OCI-LY7 (cell line): ENCODE measurements around the gene VPS35L. TPM values are rescaled to one million over a fixed set of nuclear protein-coding genes. Genes with fewer than 3 reads are reported as not detected.

Source experiments
- Bru-seq: library from RNA; stranded (reverse); fragments of 400-500 nt; gene quantifications from one replicate; lab custom pipeline; 2021; lab: Mats Ljungman, UMichigan
- BruChase-seq, 2 experiments: library from RNA; stranded (reverse); fragments of 400-500 nt; gene quantifications; one replicate each; lab custom pipeline; 2021; lab: Mats Ljungman, UMichigan
- BruUV-seq: library from RNA; stranded (reverse); fragments of 400-500 nt; replicated peaks from 2 replicates; lab custom pipeline; 2021; lab: Mats Ljungman, UMichigan
- CTCF ChIA-PET: fragments of 300-600 bp; sonication (Branson Sonifier 250); formaldehyde crosslinking; loops from one replicate; lab custom pipeline; 2022; ENCODE audit warnings: antibody characterized with exemption; ENCODE audit not compliant: unreplicated experiment; lab: Charles Lee
- POLR2A ChIA-PET: fragments of 300-600 bp; sonication (Branson Sonifier 250); formaldehyde crosslinking; loops from one replicate; lab custom pipeline; 2022; ENCODE audit warnings: antibody characterized with exemption; lab: Charles Lee
- DNase-seq: peaks from one replicate; pipeline ENCODE4 v3.0.0-alpha.2; 2015; ENCODE audit warnings: low spot score
- H2AFZ ChIP-seq: fragments of 200-600 bp; sonication (generic), shearing (Covaris generic); 2 replicates; pipeline ENCODE4 v1.6.1; 2014; ENCODE audit warnings: mild to moderate bottlenecking, antibody characterized with exemption, low read length, moderate library complexity
- H3K27ac ChIP-seq: fragments of 200-600 bp; sonication (generic); 2 replicates; pipeline ENCODE4 v1.5.1; 2014; ENCODE audit warnings: mixed run types, low read depth, mild to moderate bottlenecking, moderate library complexity, low read length, inconsistent platforms; ENCODE audit not compliant: poor library complexity, severe bottlenecking
- H3K36me3 ChIP-seq: fragments of 200-600 bp; sonication (generic); 2 replicates; pipeline ENCODE4 v1.6.1; 2014; ENCODE audit warnings: mild to moderate bottlenecking, antibody characterized with exemption, low read length, moderate library complexity, mixed read lengths; ENCODE audit not compliant: insufficient read depth
- H3K4me1 ChIP-seq: fragments of 200-600 bp; sonication (generic); 2 replicates; pipeline ENCODE4 v1.5.1; 2014; ENCODE audit warnings: mild to moderate bottlenecking, low read length; ENCODE audit not compliant: insufficient read depth, poor library complexity, severe bottlenecking
- H3K4me2 ChIP-seq: fragments of 200-600 bp; sonication (generic); 2 replicates; pipeline ENCODE4 v1.6.1; 2014; ENCODE audit warnings: mild to moderate bottlenecking, low read length
- H3K4me3 ChIP-seq: fragments of 200-600 bp; sonication (generic); 2 replicates; pipeline ENCODE4 v1.5.1; 2014; ENCODE audit warnings: mild to moderate bottlenecking, low read depth, low read length; ENCODE audit not compliant: poor library complexity, severe bottlenecking
- H3K79me2 ChIP-seq: fragments of 200-600 bp; sonication (generic); 2 replicates; pipeline ENCODE4 v1.6.1; 2016; ENCODE audit warnings: low read depth, mild to moderate bottlenecking, low read length, moderate library complexity, mixed read lengths; ENCODE audit not compliant: insufficient read depth
- H3K9me2 ChIP-seq: fragments of 200-600 bp; sonication (generic); 2 replicates; pipeline ENCODE4 v1.6.1; 2016; ENCODE audit warnings: mild to moderate bottlenecking, low read length, mixed read lengths; ENCODE audit not compliant: insufficient read depth
- H3K9me3 ChIP-seq: fragments of 200-600 bp; sonication (generic); 2 replicates; pipeline ENCODE4 v1.6.1; 2014; ENCODE audit warnings: mild to moderate bottlenecking, mixed run types, low read length, mixed read lengths
- H4K20me1 ChIP-seq: fragments of 200-600 bp; sonication (generic); 2 replicates; pipeline ENCODE4 v1.6.1; 2014; ENCODE audit warnings: mild to moderate bottlenecking, antibody characterized with exemption, low read length, moderate library complexity, mixed read lengths; ENCODE audit not compliant: insufficient read depth
- CTCF ChIP-seq: fragments of 200-600 bp; sonication (generic); conservative IDR thresholded peaks from 2 replicates; pipeline ENCODE4 v1.5.1; 2014; ENCODE audit warnings: mild to moderate bottlenecking, antibody characterized with exemption, low read length, moderate library complexity, mixed read lengths
- EZH2phosphoT487 ChIP-seq: fragments of 200-600 bp; sonication (generic); IDR thresholded peaks from 2 replicates; pipeline ENCODE4 v1.6.1; 2018; ENCODE audit warnings: low read depth, borderline replicate concordance, mild to moderate bottlenecking, mixed run types, antibody characterized with exemption, low read length, moderate library complexity, mixed read lengths
- intact Hi-C: fragments of 100-400 bp; cut with micrococcal nuclease; formaldehyde crosslinking; loops from one replicate; pipeline ENCODE4 v1.10.0; 2022; ENCODE audit not compliant: unreplicated experiment
- long read RNA-seq: library from polyadenylated mRNA; stranded (forward); transcript quantifications from one replicate; pipeline ENCODE4 v2.0.0, GENCODE V29; 2022
- total RNA-seq, 2 experiments: library from RNA; depleted of rRNA in 1 of 2; stranded (reverse); fragments of >200 nt in 1 of 2; shearing (Covaris generic) in 1 of 2; gene quantifications; 2 replicates each; pipeline ENCODE4 v1.2.3, GENCODE V29; 2014 to 2022

Gene VPS35L, protein sequence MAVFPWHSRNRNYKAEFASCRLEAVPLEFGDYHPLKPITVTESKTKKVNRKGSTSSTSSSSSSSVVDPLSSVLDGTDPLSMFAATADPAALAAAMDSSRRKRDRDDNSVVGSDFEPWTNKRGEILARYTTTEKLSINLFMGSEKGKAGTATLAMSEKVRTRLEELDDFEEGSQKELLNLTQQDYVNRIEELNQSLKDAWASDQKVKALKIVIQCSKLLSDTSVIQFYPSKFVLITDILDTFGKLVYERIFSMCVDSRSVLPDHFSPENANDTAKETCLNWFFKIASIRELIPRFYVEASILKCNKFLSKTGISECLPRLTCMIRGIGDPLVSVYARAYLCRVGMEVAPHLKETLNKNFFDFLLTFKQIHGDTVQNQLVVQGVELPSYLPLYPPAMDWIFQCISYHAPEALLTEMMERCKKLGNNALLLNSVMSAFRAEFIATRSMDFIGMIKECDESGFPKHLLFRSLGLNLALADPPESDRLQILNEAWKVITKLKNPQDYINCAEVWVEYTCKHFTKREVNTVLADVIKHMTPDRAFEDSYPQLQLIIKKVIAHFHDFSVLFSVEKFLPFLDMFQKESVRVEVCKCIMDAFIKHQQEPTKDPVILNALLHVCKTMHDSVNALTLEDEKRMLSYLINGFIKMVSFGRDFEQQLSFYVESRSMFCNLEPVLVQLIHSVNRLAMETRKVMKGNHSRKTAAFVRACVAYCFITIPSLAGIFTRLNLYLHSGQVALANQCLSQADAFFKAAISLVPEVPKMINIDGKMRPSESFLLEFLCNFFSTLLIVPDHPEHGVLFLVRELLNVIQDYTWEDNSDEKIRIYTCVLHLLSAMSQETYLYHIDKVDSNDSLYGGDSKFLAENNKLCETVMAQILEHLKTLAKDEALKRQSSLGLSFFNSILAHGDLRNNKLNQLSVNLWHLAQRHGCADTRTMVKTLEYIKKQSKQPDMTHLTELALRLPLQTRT
- 13.1 and 16.5 TPM in 2 replicates for total RNA-seq (2014; rRNA removed; shearing (Covaris generic))
- 59.9 and 65.2 TPM in 2 replicates for total RNA-seq (2022)
- percentile 63 among the genes with signal in this experiment for Bru-seq, nascent RNA
- BruChase-seq, experiment 1, labeled RNA remaining after a 6-hour chase = percentile 68 among the genes with signal in this experiment
- BruChase-seq, experiment 2, labeled RNA remaining after a 2-hour chase = percentile 60 among the genes with signal in this experiment
- long read RNA-seq, transcript VPS35L-203 (31 exons, 3,855 nt) = major isoform, 132 of 172 reads
- long read RNA-seq, partial matches to known transcripts = 13 of 172 reads
- long read RNA-seq, other reads (novel, unspliced or antisense) = 26 of 172 reads

DNA sequence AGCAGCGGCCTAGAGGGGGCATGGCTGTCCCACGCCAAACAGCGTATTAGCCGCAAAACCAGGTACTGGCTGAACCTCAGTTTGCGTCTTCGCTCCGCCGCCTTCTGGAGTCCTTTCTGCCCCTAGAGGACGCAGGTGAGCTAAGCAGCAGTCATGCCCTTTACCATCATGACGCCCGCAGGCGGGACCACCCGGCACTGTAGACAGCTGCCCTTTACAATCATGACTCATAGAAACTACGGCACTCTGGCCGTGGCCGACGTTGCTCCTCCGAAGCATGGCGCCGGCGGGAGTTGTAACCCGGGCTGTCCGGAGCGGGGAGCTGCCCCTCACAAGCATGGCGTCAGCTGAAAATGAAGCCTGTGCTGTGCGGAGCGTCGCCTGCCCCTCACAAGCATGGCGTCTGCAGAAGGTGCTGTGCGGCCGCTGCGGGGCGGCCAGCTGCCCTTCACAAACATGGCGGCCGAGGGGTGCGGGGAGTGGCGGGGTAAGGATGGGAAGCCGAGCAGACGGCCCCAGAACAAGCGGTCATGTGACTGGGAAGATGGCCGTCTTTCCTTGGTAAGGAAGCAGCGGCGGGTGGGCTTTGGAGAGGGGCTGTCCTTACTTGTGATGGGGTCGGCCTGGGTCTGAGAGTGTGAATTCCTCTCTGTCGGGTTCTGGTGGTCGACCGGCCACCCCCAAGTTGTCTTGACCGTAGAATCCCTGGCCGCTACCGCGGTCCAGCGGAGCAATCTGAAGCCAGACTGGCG lies at the start of gene VPS35L:
TSS of gene VPS35L (plus strand) at position 518 of the 752 bp plus-strand sequence. CDS start at position 545, 27 bp downstream.
- BruUV-seq = no TSS peak
- intact Hi-C loops = loop anchor here (2.0 to 5.0 kb wide), 3 partner anchors 33 to 827 kb away; partner anchors contain the start of genes CCP110, GDE1, IQCK and KNOP1
- Histone ChIP-seq H3K4me3 (peak within 1 kb of the TSS; percentile 88), H2AFZ (peak within 1 kb of the TSS; percentile 98), H4K20me1 (no peaks in the 10 kb centered on the region), H3K4me1 (peaks cover 14% of the 10 kb centered on the region), H3K9me3 (no peaks in the 10 kb centered on the region), H3K4me2 (peak within 1 kb of the TSS; percentile 88), H3K9me2 (no peaks in the 10 kb centered on the region), H3K27ac (peak within 1 kb of the TSS; percentile 57), H3K36me3 (peaks cover 35% of the 10 kb centered on the region), H3K79me2 (peaks cover 5% of the 10 kb centered on the region; the same call in 1 of the 2 replicates)
- peak; percentile 97 for DNase-seq
- TF ChIP-seq EZH2phosphoT487 (no peak), CTCF (peak; percentile 81)
- POLR2A ChIA-PET = interaction anchor here (0.5 to 3.4 kb wide), 6 partner anchors 8 to 1344 kb away, joined by 3 to 26 read pairs (median 4); partner anchors contain the start of gene CCP110
- CTCF ChIA-PET = interaction anchor here (0.6 kb wide), 1 partner anchor 31 kb away, joined by 3 read pairs; no protein-coding TSS in a partner anchor

DNA sequence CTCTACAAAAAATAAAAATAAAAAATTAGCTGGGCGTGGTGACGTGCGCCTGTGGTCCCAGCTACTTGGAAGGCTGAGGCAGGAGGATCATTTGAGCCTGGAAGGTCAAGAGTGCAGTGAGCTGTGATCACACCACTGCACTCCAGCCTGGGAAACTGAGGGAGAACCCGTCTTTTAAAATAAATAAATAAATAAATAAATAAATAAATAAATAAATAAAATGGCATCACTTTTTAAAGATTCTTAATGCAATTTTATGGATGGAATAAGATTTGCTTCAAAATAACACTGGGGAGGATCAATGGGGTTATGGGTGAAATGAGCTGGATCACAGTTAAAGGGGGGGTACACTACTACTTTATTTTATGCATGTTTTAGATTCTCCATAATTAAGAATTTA lies 48.5 kb upstream of the VPS35L start:
- Histone ChIP-seq H3K9me3 (no peaks in the 10 kb centered on the region), H3K36me3 (peaks cover 99% of the 10 kb centered on the region), H2AFZ (no peak overlapping the region), H3K27ac (no peak overlapping the region), H3K79me2 (no peaks in the 10 kb centered on the region), H3K4me3 (no peak overlapping the region), H3K4me2 (no peak overlapping the region), H3K9me2 (no peaks in the 10 kb centered on the region), H4K20me1 (no peaks in the 10 kb centered on the region), H3K4me1 (no peaks in the 10 kb centered on the region)
- DNase-seq = no peak
- CTCF ChIA-PET = no interaction called here
- no peak for TF ChIP-seq EZH2phosphoT487
- no peak for TF ChIP-seq CTCF
- BruUV-seq = no TSS peak
- intact Hi-C loops = no loop called here
- POLR2A ChIA-PET = interaction anchor here (0.6 to 0.9 kb wide), 2 partner anchors 9 to 206 kb away, joined by 3 to 4 read pairs; no protein-coding TSS in a partner anchor
